ENCODE results near the gene POLR2A. TPM values are rescaled to one million over a fixed set of nuclear protein-coding genes. Genes with fewer than 3 reads are reported as not detected.

The POLR2A gene
- polyA plus RNA-seq, 3 donors = 12.1 to 27.9 (median 25.4) TPM

DNA sequence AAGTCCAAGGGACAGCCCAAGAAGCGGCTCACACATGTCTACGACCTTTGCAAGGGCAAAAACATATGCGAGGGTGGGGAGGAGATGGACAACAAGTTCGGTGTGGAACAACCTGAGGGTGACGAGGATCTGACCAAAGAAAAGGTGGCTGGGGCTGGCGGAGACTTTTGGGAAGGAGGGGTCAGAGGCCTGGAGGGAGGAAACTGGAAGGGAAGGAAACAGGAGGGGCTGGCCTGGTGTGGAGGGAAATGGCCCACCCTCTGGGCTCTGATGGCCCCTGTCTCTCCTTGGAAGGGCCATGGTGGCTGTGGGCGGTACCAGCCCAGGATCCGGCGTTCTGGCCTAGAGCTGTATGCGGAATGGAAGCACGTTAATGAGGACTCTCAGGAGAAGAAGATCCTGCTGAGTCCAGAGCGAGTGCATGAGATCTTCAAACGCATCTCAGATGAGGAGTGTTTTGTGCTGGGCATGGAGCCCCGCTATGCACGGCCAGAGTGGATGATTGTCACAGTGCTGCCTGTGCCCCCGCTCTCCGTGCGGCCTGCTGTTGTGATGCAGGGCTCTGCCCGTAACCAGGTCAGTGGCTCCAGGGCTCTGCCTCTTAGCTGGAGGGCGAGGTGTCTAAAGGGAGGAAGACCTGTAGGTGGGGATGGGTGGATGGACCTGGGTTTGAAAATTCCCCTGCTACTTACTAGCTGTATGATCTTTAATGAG, 12.5 kb downstream of the POLR2A start:
- Mint-ChIP-seq H3K4me1 (peaks cover 8% of the 10 kb centered on the region), H3K9me3 (no peaks in the 10 kb centered on the region), H3K4me3 (no peak overlapping the region), H3K27ac (peak overlapping the region in 4 of 7 donors; percentile 39 to 58 (median 45)), H3K36me3 (peaks cover 78 to 87% of the 10 kb centered on the region in 2 donors), H3K27me3 (ENCODE audit: low read depth in 3 of 3) (peaks cover 0 to 4% (median 0%) of the 10 kb centered on the region in 3 donors)
- H3K9me3 ChIP-seq (replicated peaks in 1 of 2; ENCODE audit: control insufficient read depth in 1 of 2, insufficient read depth in 1 of 2, low read length in 2 of 2) = no peaks in the 10 kb centered on the region
- H3K4me1 ChIP-seq (ENCODE audit: control insufficient read depth in 1 of 2, insufficient read depth in 2 of 2, low read length in 2 of 2) = no peaks in the 10 kb centered on the region
- intact Hi-C loops (cut with micrococcal nuclease) = no loop called here
- H3K27ac ChIP-seq (ENCODE audit: low read depth in 1 of 2, low read length in 2 of 2) = no peak overlapping the region
- peaks cover 67 to 90% of the 10 kb centered on the region in 2 donors for H3K36me3 ChIP-seq (replicated peaks in 1 of 2; ENCODE audit: control insufficient read depth in 1 of 2, insufficient read depth in 2 of 2, low read length in 2 of 2)
- TF ChIP-seq, protein P1, sequence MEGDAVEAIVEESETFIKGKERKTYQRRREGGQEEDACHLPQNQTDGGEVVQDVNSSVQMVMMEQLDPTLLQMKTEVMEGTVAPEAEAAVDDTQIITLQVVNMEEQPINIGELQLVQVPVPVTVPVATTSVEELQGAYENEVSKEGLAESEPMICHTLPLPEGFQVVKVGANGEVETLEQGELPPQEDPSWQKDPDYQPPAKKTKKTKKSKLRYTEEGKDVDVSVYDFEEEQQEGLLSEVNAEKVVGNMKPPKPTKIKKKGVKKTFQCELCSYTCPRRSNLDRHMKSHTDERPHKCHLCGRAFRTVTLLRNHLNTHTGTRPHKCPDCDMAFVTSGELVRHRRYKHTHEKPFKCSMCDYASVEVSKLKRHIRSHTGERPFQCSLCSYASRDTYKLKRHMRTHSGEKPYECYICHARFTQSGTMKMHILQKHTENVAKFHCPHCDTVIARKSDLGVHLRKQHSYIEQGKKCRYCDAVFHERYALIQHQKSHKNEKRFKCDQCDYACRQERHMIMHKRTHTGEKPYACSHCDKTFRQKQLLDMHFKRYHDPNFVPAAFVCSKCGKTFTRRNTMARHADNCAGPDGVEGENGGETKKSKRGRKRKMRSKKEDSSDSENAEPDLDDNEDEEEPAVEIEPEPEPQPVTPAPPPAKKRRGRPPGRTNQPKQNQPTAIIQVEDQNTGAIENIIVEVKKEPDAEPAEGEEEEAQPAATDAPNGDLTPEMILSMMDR (IDR thresholded peaks at IDR 0.05) = no peak
- WGBS (ENCODE audit: insufficient coverage) = 97% methylated on average over 19 of the region's 20 CpGs
- peaks cover 73% of the 10 kb centered on the region for H4K20me1 ChIP-seq (ENCODE audit: insufficient read depth, low read length)
- H3K9ac ChIP-seq (ENCODE audit: insufficient read depth, low read length, poor library complexity, severe bottlenecking) = no peak overlapping the region
- no peak for DNase-seq
- no peaks in the 10 kb centered on the region for H3K27me3 ChIP-seq (ENCODE audit: control insufficient read depth in 2 of 2, insufficient read depth in 2 of 2, low read length in 2 of 2)
- peaks cover 53% of the 10 kb centered on the region for H3K79me2 ChIP-seq (ENCODE audit: insufficient read depth, low read length)
- H2AFZ ChIP-seq (ENCODE audit: insufficient read depth, low read depth, low read length, poor library complexity, severe bottlenecking) = no peak overlapping the region
- no peak overlapping the region for H3K4me2 ChIP-seq (replicated peaks; ENCODE audit: extremely low read depth, low read length, poor library complexity, severe bottlenecking)
- no peak overlapping the region for H3K4me3 ChIP-seq (replicated peaks in 1 of 3; ENCODE audit: low read depth in 2 of 3, low read length in 3 of 3)

DNA sequence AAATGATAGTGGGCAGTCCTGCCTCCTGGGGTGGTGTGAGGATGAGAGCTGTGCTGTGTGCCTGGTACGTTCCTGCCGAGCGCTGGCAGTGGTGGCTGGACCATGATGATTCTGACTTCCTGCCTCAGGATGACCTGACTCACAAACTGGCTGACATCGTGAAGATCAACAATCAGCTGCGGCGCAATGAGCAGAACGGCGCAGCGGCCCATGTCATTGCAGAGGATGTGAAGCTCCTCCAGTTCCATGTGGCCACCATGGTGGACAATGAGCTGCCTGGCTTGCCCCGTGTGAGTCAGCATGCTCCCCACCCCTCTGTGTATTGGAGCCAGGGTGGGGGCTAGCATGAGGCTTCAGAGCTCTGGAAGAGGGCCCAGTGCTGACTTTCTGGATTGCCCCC, 13.1 kb downstream of the POLR2A start:
- peaks cover 81 to 91% of the 10 kb centered on the region in 2 donors for H3K36me3 Mint-ChIP-seq
- no peak overlapping the region for H3K4me2 ChIP-seq (replicated peaks; ENCODE audit: extremely low read depth, low read length, poor library complexity, severe bottlenecking)
- no peak for DNase-seq
- peaks cover 8% of the 10 kb centered on the region for H3K4me1 Mint-ChIP-seq
- H3K27ac Mint-ChIP-seq = peak overlapping the region in 3 of 7 donors; percentile 4 to 50 (median 45)
- no peak overlapping the region for H3K4me3 ChIP-seq (replicated peaks in 1 of 3; ENCODE audit: low read depth in 2 of 3, low read length in 3 of 3)
- H4K20me1 ChIP-seq (ENCODE audit: insufficient read depth, low read length) = peaks cover 68% of the 10 kb centered on the region
- no peak overlapping the region for H3K9ac ChIP-seq (ENCODE audit: insufficient read depth, low read length, poor library complexity, severe bottlenecking)
- H3K4me1 ChIP-seq (ENCODE audit: control insufficient read depth in 1 of 2, insufficient read depth in 2 of 2, low read length in 2 of 2) = no peaks in the 10 kb centered on the region
- intact Hi-C loops (cut with micrococcal nuclease) = no loop called here
- no peaks in the 10 kb centered on the region for H3K9me3 Mint-ChIP-seq
- 96% methylated on average over 9 of the region's 10 CpGs for WGBS (ENCODE audit: insufficient coverage)
- TF ChIP-seq, protein P1 (IDR thresholded peaks at IDR 0.05) = no peak
- no peak overlapping the region for H3K4me3 Mint-ChIP-seq
- no peak overlapping the region for H2AFZ ChIP-seq (ENCODE audit: insufficient read depth, low read depth, low read length, poor library complexity, severe bottlenecking)
- no peaks in the 10 kb centered on the region for H3K27me3 ChIP-seq (ENCODE audit: control insufficient read depth in 2 of 2, insufficient read depth in 2 of 2, low read length in 2 of 2)
- peaks cover 71 to 90% of the 10 kb centered on the region in 2 donors for H3K36me3 ChIP-seq (replicated peaks in 1 of 2; ENCODE audit: control insufficient read depth in 1 of 2, insufficient read depth in 2 of 2, low read length in 2 of 2)
- peaks cover 47% of the 10 kb centered on the region for H3K79me2 ChIP-seq (ENCODE audit: insufficient read depth, low read length)
- H3K27me3 Mint-ChIP-seq (ENCODE audit: low read depth in 3 of 3) = peaks cover 0 to 4% (median 0%) of the 10 kb centered on the region in 3 donors
- no peak overlapping the region for H3K27ac ChIP-seq (ENCODE audit: low read depth in 1 of 2, low read length in 2 of 2)
- no peaks in the 10 kb centered on the region for H3K9me3 ChIP-seq (replicated peaks in 1 of 2; ENCODE audit: control insufficient read depth in 1 of 2, insufficient read depth in 1 of 2, low read length in 2 of 2)

Measured in CD14-positive monocyte (primary cell).